Nephron progenitor cell (in vitro differentiated cells): ENCODE measurements around the gene TMOD2.

Experiments
- DNase-seq: peaks from one replicate; pipeline ENCODE4 v3.0.0; 2021
- H3K27ac Mint-ChIP-seq: 2 replicates; pipeline ENCODE4 v1.8.0; 2021; ENCODE audit warnings: mild to moderate bottlenecking, moderate library complexity, mixed read lengths
- H3K27me3 Mint-ChIP-seq: 2 replicates; pipeline ENCODE4 v1.8.0; 2021; ENCODE audit warnings: mild to moderate bottlenecking, low read depth, mixed read lengths; ENCODE audit not compliant: poor library complexity
- H3K36me3 Mint-ChIP-seq: 2 replicates; pipeline ENCODE4 v1.8.0; 2021; ENCODE audit warnings: low read depth, mixed read lengths
- H3K4me1 Mint-ChIP-seq: 2 replicates; pipeline ENCODE4 v1.8.0; 2021; ENCODE audit warnings: mixed read lengths
- H3K4me3 Mint-ChIP-seq: 2 replicates; pipeline ENCODE4 v1.8.0; 2021; ENCODE audit warnings: mild to moderate bottlenecking, moderate library complexity, mixed read lengths
- H3K9me3 Mint-ChIP-seq: 2 replicates; pipeline ENCODE4 v1.8.0; 2021; ENCODE audit warnings: mild to moderate bottlenecking, moderate library complexity, mixed read lengths
- CTCF ChIP-seq: fragments of 200-600 bp; sonication (generic); IDR thresholded peaks from 2 replicates; pipeline ENCODE4 v1.5.0; 2021; ENCODE audit warnings: antibody characterized with exemption

The TMOD2 gene

GRCh38 chr15:51751697-51752683 is 593 bp downstream of the TMOD2 start:
- peaks cover 84% of the 10 kb centered on the region for H3K27me3 Mint-ChIP-seq
- TF ChIP-seq CTCF = no peak
- peak overlapping the region; percentile 89 for H3K4me3 Mint-ChIP-seq
- H3K27ac Mint-ChIP-seq = no peak overlapping the region
- H3K9me3 Mint-ChIP-seq = no peaks in the 10 kb centered on the region
- no peaks in the 10 kb centered on the region for H3K36me3 Mint-ChIP-seq
- peak; percentile 47 for DNase-seq
- H3K4me1 Mint-ChIP-seq = peaks cover 14% of the 10 kb centered on the region

GRCh38 chr15:51752888-51753287 is 1.5 kb downstream of the TMOD2 start:
- Mint-ChIP-seq H3K36me3 (no peaks in the 10 kb centered on the region), H3K4me1 (peaks cover 14% of the 10 kb centered on the region), H3K27me3 (peaks cover 78% of the 10 kb centered on the region), H3K27ac (no peak overlapping the region), H3K9me3 (no peaks in the 10 kb centered on the region), H3K4me3 (peak overlapping the region; percentile 89)
- no peak for TF ChIP-seq CTCF
- no peak for DNase-seq

GRCh38 chr15:51754267-51754666 is 2.9 kb downstream of the TMOD2 start:
- Mint-ChIP-seq H3K4me3 (no peak overlapping the region), H3K4me1 (peaks cover 14% of the 10 kb centered on the region), H3K36me3 (no peaks in the 10 kb centered on the region), H3K27me3 (peaks cover 71% of the 10 kb centered on the region), H3K9me3 (no peaks in the 10 kb centered on the region), H3K27ac (no peak overlapping the region)
- DNase-seq = no peak
- TF ChIP-seq CTCF = no peak

- no peak overlapping the region for H3K4me3 Mint-ChIP-seq
- H3K9me3 Mint-ChIP-seq = no peaks in the 10 kb centered on the region
- peaks cover 59% of the 10 kb centered on the region for H3K27me3 Mint-ChIP-seq
- peaks cover 14% of the 10 kb centered on the region for H3K4me1 Mint-ChIP-seq
- H3K36me3 Mint-ChIP-seq = no peaks in the 10 kb centered on the region
- no peak for DNase-seq
- TF ChIP-seq CTCF = no peak
- no peak overlapping the region for H3K27ac Mint-ChIP-seq
Measured at GRCh38 chr15:51755790-51756189, 4.4 kb downstream of the TMOD2 start.

GRCh38 chr15:51756482-51756881 is 5.1 kb downstream of the TMOD2 start:
- no peak for TF ChIP-seq CTCF
- Mint-ChIP-seq H3K27me3 (peaks cover 53% of the 10 kb centered on the region), H3K4me3 (no peak overlapping the region), H3K9me3 (no peaks in the 10 kb centered on the region), H3K27ac (no peak overlapping the region), H3K36me3 (no peaks in the 10 kb centered on the region), H3K4me1 (peaks cover 9% of the 10 kb centered on the region)
- DNase-seq = no peak

- H3K9me3 Mint-ChIP-seq = no peaks in the 10 kb centered on the region
- H3K4me3 Mint-ChIP-seq = no peak overlapping the region
- no peak for TF ChIP-seq CTCF
- no peaks in the 10 kb centered on the region for H3K36me3 Mint-ChIP-seq
- peaks cover 47% of the 10 kb centered on the region for H3K27me3 Mint-ChIP-seq
- no peak overlapping the region for H3K27ac Mint-ChIP-seq
- DNase-seq = no peak
- H3K4me1 Mint-ChIP-seq = peaks cover 4% of the 10 kb centered on the region
Measured at GRCh38 chr15:51757450-51757849, 6.1 kb downstream of the TMOD2 start.
